Neutrophil (primary cell): ENCODE measurements around the gene CD300LF.
A peak's percentile ranks its signal among the peaks of the same experiment; 100 is the strongest.

Experiments used
- H3K27ac ChIP-seq: fragments of 200-600 bp; sonication (generic); 2 replicates; pipeline ENCODE4 v1.5.1; 2016; ENCODE audit warnings: mild to moderate bottlenecking, moderate library complexity
- H3K27me3 ChIP-seq: fragments of 200-600 bp; sonication (generic); 2 replicates; pipeline ENCODE4 v1.6.0; 2016; ENCODE audit warnings: mild to moderate bottlenecking
- H3K36me3 ChIP-seq: fragments of 200-600 bp; sonication (generic); 2 replicates; pipeline ENCODE4 v1.5.1; 2017
- H3K4me1 ChIP-seq, 2 experiments: fragments of 200-600 bp in 1 of 2; sonication (generic) in 1 of 2; 1 replicate in 1 of 2; 2 replicates in 1 of 2; pipeline versions ENCODE4 v1.5.1 to v1.6.1; 2013 to 2016; ENCODE audit warnings: low read depth in 1 of 2, low read length in 1 of 2, mild to moderate bottlenecking in 1 of 2, moderate library complexity in 1 of 2; ENCODE audit not compliant: control insufficient read depth in 1 of 2, insufficient read depth in 1 of 2
- H3K4me3 ChIP-seq, 2 experiments: fragments of 200-600 bp in 1 of 2; sonication (generic) in 1 of 2; 1 replicate in 1 of 2; 2 replicates in 1 of 2; pipeline ENCODE4 v1.5.1; 2013 to 2016; ENCODE audit warnings: low read depth in 1 of 2, low read length in 1 of 2, mild to moderate bottlenecking in 1 of 2, moderate library complexity in 1 of 2
- H3K9me3 ChIP-seq: fragments of 200-600 bp; sonication (generic); 2 replicates; pipeline ENCODE4 v1.5.1; 2016
- TF ChIP-seq, protein P1 (sequence below): fragments of 200-600 bp; sonication (generic); IDR thresholded peaks from 2 replicates; pipeline ENCODE4 v1.5.1; 2016; ENCODE audit warnings: antibody characterized with exemption

CD300LF gene

DNA sequence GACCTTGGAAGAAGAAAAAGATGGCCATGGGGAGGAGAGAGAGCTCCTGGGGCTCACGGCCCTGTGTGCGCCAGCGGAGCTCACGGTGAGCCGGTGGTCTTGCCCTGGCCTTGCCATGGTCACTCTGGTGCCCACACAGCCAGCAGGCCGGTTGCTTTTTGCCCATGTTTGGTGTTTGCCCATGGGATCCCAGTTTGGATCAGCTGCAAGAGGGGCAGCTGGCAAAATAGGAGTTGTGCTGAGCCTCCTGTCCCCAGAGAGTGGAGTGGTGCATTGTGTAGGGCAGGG, 37.3 kb upstream of the CD300LF start:
- Histone ChIP-seq H3K4me1 (peaks cover 76 to 80% of the 10 kb centered on the region in 2 experiments), H3K27ac (peak overlapping the region; percentile 92), H3K36me3 (peaks cover 26% of the 10 kb centered on the region), H3K4me3 (peak overlapping the region; percentile 98 to 99), H3K27me3 (no peaks in the 10 kb centered on the region), H3K9me3 (no peaks in the 10 kb centered on the region)
- TF ChIP-seq, protein P1, sequence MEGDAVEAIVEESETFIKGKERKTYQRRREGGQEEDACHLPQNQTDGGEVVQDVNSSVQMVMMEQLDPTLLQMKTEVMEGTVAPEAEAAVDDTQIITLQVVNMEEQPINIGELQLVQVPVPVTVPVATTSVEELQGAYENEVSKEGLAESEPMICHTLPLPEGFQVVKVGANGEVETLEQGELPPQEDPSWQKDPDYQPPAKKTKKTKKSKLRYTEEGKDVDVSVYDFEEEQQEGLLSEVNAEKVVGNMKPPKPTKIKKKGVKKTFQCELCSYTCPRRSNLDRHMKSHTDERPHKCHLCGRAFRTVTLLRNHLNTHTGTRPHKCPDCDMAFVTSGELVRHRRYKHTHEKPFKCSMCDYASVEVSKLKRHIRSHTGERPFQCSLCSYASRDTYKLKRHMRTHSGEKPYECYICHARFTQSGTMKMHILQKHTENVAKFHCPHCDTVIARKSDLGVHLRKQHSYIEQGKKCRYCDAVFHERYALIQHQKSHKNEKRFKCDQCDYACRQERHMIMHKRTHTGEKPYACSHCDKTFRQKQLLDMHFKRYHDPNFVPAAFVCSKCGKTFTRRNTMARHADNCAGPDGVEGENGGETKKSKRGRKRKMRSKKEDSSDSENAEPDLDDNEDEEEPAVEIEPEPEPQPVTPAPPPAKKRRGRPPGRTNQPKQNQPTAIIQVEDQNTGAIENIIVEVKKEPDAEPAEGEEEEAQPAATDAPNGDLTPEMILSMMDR, result no peak

DNA sequence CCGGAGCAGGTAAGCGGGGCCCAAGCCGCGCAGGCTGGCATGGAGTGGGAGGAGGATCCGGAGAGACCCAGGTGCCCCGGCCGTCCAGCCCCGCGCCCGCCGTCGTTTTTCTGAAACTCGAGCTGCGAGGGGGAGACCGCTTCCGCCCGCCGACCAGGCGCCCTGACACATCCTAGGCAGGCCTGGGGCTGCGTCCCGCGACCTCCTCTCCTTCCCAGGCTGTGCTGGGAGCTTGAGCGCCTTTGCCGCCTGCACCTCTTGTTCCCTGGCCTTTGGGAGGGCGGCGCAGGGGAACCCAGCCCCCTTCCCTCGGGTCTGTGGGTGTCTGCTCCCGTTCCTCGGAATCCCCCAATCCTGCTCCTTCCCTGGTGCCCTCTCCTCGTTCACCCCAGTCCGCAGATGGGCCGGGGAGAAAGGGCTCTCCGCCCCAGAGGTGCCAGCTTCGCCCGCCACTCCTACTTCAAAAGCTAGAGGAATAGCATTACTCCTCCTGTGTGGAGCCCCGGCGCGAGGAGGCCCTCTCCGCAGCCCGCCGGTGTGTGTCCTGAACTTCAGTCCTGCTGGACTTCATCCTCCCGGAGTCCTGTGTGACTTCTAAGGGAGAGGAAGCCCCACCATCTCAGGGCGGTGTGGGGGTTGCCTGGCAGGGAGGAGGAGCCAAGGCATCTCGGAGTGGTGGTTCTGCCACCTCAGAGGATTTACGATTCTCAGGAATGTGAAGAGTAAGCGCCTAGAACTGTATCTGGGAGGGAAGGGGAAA, 36.7 kb upstream of the CD300LF start:
- H3K9me3 ChIP-seq, result no peaks in the 10 kb centered on the region
- no peaks in the 10 kb centered on the region for H3K27me3 ChIP-seq
- TF ChIP-seq, protein P1, result no peak
- H3K4me1 ChIP-seq, result peaks cover 76 to 80% of the 10 kb centered on the region in 2 experiments
- peaks cover 24% of the 10 kb centered on the region for H3K36me3 ChIP-seq
- peak overlapping the region; percentile 98 to 99 for H3K4me3 ChIP-seq
- peak overlapping the region; percentile 92 for H3K27ac ChIP-seq

DNA sequence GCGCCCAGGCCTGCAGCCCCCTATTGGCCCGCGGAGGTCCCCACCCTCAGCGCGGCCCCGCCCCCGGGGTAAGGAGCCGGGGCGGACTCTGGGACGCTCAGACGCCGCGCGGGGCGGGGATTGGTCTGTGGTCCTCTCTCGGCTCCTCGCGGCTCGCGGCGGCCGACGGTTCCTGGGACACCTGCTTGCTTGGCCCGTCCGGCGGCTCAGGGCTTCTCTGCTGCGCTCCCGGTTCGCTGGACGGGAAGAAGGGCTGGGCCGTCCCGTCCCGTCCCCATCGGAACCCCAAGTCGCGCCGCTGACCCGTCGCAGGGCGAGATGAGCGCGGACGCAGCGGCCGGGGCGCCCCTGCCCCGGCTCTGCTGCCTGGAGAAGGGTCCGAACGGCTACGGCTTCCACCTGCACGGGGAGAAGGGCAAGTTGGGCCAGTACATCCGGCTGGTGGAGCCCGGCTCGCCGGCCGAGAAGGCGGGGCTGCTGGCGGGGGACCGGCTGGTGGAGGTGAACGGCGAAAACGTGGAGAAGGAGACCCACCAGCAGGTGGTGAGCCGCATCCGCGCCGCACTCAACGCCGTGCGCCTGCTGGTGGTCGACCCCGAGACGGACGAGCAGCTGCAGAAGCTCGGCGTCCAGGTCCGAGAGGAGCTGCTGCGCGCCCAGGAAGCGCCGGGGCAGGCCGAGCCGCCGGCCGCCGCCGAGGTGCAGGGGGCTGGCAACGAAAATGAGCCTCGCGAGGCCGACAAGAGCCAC, 36.0 kb upstream of the CD300LF start, which contains the start of gene NHERF1:
Gene NHERF1 (plus strand): TSS at position 100 of the 750 bp plus-strand sequence. CDS start 219 bp downstream, at position 319.
- Histone ChIP-seq H3K4me3 (peak within 1 kb of the TSS; percentile 98 to 99), H3K36me3 (peaks cover 28% of the 10 kb centered on the region), H3K4me1 (peaks cover 80 to 85% of the 10 kb centered on the region in 2 experiments), H3K27me3 (no peaks in the 10 kb centered on the region), H3K9me3 (no peaks in the 10 kb centered on the region), H3K27ac (peak within 1 kb of the TSS; percentile 92)
- TF ChIP-seq, protein P1, result no peak

DNA sequence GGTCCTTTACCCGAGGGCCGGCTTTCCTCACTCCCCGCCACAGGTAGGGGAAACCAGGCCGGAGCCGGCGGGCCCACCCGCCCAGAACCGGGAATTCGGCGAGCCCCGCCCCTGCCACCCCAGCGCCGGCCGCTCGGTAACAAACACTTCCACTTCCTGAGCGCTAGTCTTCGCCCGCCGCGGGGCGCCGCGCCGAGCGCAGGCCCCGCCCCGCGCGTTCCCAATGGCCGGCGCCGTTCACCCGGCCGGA, 35.5 kb upstream of the CD300LF start:
- Histone ChIP-seq H3K9me3 (no peaks in the 10 kb centered on the region), H3K36me3 (peaks cover 30% of the 10 kb centered on the region), H3K27me3 (no peaks in the 10 kb centered on the region), H3K4me3 (peak overlapping the region; percentile 98 to 99), H3K27ac (peak overlapping the region; percentile 92), H3K4me1 (peaks cover 80 to 85% of the 10 kb centered on the region in 2 experiments)
- TF ChIP-seq, protein P1, result peak; percentile 85

DNA sequence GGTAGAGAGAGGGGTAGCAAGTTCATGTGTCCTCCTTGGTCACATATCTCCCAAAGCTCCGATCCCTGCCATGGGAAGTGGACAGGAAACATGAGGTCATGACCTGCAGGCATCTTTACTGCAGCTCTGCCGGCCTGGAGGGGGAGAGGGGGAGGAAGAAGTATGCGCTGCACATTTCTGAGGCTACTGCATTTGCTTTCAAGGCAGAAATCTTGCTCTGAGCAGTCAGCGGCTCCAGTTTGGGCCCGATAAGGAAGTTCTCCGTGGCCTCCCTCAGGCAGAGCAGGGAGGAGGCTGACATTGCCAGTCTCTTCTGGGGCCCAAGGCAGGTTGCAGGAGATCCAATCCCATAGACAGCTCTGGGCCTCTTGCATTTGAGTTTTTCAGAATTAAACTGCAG, 34.2 kb upstream of the CD300LF start:
- Histone ChIP-seq H3K27me3 (no peaks in the 10 kb centered on the region), H3K27ac (peak overlapping the region; percentile 92), H3K4me3 (peak overlapping the region; percentile 98 to 99), H3K4me1 (peaks cover 80 to 85% of the 10 kb centered on the region in 2 experiments), H3K9me3 (no peaks in the 10 kb centered on the region), H3K36me3 (peaks cover 34% of the 10 kb centered on the region)
- TF ChIP-seq, protein P1, result no peak
